ENCODE measurements around the gene UBE2L5. TPM values are rescaled to one million over a fixed set of nuclear protein-coding genes. Genes with fewer than 3 reads are reported as not detected.

Gene UBE2L5
- polyA plus RNA-seq, 3 donors from 2014 or later = not detected

DNA sequence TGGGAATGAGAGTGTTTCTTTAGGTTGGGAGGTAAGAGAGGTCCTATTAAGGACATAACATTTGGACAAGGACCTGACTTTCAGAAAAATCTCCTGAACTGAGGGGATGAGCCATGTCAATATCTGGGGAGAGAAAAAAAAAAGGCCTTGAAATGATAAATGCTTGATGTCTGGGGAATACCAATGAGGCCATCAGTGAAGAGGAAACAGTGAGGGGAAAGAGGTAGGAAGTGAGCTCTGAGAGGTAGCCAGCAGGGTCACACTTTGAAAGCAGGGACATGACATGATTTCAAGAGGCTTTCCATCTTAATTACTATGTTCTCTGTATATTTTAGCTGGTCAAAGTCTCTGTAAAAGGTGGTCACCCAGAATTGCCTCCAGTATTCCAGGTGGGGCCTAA, 9.9 kb upstream of the UBE2L5 start:
- Mint-ChIP-seq H3K27ac (no peak overlapping the region), H3K4me1 (peaks cover 12 to 15% of the 10 kb centered on the region in 2 donors)

DNA sequence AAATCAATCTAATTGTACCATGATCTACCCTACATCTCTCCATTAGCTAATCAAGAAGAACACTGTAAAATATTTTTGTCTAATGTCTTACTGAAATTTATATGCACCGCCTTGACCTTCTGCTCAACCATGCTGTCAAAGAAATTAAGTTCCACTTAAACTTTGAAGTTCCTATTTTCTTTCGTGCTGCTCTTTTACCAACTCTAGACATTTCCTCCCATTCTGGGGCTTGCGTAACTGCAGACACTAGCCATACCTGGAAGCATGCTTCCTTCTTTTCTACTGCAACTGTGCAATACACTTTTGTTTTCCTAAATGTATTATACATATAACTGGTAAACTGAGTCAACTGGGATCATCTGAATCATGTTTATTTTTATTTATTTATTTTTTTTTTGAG, 8.5 kb upstream of the UBE2L5 start:
- peaks cover 2 to 3% of the 10 kb centered on the region in 2 donors for H3K4me1 Mint-ChIP-seq
- H3K36me3 Mint-ChIP-seq = no peaks in the 10 kb centered on the region

More for the DNA sequence above, 9.9 kb upstream of the UBE2L5 start:
- no peaks in the 10 kb centered on the region for H3K9me3 Mint-ChIP-seq
- no peaks in the 10 kb centered on the region for H3K36me3 Mint-ChIP-seq
- H3K4me3 Mint-ChIP-seq = no peak overlapping the region
- H3K27me3 Mint-ChIP-seq (ENCODE audit: low read depth in 3 of 3) = peaks cover 0 to 5% (median 2%) of the 10 kb centered on the region in 3 donors
- DNase-seq = no peak

GRCh38 chr13:30415430-30416030, 6.8 kb upstream of the UBE2L5 start:
- Mint-ChIP-seq H3K4me1 (no peaks in the 10 kb centered on the region), H3K36me3 (no peaks in the 10 kb centered on the region), H3K27ac (no peak overlapping the region), H3K4me3 (no peak overlapping the region), H3K9me3 (no peaks in the 10 kb centered on the region), H3K27me3 (ENCODE audit: low read depth in 3 of 3) (peaks cover 0 to 1% (median 0%) of the 10 kb centered on the region in 3 donors)
- DNase-seq = no peak

More for the DNA sequence above, 8.5 kb upstream of the UBE2L5 start:
- no peak for DNase-seq
- no peak overlapping the region for H3K4me3 Mint-ChIP-seq
- peak overlapping the region in 1 of 6 donors; percentile 40 for H3K27ac Mint-ChIP-seq
- H3K9me3 Mint-ChIP-seq = no peaks in the 10 kb centered on the region
- H3K27me3 Mint-ChIP-seq (ENCODE audit: low read depth in 3 of 3) = peaks cover 0 to 2% (median 0%) of the 10 kb centered on the region in 3 donors

DNA sequence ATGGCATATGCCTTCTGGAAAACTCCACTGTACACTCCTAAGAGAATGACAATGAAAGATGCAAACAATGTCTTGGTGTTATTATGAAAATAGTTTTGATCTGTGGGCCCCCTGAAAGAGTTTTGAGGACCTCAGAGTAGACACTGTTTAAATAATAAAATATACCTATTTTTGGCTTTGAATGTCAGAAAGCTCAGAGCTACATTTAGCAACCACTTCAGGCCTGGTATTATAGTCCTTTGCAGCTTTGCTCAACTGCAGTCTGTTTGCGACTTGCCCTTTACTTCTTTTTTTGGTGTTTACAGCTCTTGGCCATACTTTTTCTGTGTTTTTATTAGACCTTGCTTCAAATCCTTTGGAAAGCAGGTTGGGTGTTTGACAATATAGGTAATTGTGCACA, 5.8 kb upstream of the UBE2L5 start:
- Mint-ChIP-seq H3K36me3 (no peaks in the 10 kb centered on the region), H3K4me3 (no peak overlapping the region), H3K9me3 (no peaks in the 10 kb centered on the region), H3K4me1 (peaks cover 5 to 7% of the 10 kb centered on the region in 2 donors), H3K27me3 (ENCODE audit: low read depth in 3 of 3) (peaks cover 1 to 2% (median 2%) of the 10 kb centered on the region in 3 donors), H3K27ac (no peak overlapping the region)
- DNase-seq = no peak

GRCh38 chr13:30418075-30418716, 4.1 kb upstream of the UBE2L5 start:
- no peak overlapping the region for H3K27ac Mint-ChIP-seq

DNA sequence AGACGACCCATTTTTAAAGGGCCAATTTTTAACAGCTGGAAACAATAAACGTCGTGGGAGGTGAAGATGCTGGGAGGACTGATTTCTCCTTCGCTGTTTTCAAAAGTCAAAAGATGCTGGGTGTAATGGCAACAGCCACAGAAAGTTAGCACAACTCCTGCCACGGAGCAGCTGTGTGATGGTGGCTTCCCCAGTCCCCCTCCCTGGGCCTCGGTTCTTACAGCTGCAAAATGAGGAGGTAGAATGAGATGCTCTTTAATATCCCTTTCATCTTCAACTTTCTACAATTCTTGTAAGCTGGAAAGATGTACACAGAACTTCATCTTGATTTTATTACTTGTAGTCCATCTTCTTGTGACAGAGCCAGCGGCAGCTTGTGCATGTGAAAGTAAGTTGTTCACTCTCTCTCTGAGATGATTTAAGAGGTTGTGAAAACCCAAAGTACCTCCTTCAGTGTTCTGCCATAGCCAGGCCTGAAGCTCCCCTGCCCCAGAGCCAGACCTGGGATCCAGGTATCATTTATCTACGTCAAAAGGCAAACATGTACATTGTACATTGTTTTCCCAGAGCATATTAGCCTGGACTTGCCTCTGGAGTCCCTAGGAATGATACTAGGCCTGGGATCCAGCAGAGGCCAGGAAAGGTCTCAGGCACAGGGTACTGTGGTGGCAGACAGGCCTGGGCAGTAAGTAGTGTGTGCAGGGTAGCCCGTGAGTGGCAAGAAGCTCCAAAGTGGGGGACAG, 3.4 kb upstream of the UBE2L5 start:
- Mint-ChIP-seq H3K4me3 (no peak overlapping the region), H3K4me1 (peaks cover 10 to 16% of the 10 kb centered on the region in 2 donors), H3K9me3 (no peaks in the 10 kb centered on the region)

More at GRCh38 chr13:30418075-30418716, 4.1 kb upstream of the UBE2L5 start:
- H3K27me3 Mint-ChIP-seq (ENCODE audit: low read depth in 3 of 3) = peaks cover 1 to 2% (median 2%) of the 10 kb centered on the region in 3 donors
- no peaks in the 10 kb centered on the region for H3K9me3 Mint-ChIP-seq
- no peak overlapping the region for H3K4me3 Mint-ChIP-seq
- H3K4me1 Mint-ChIP-seq = peaks cover 10 to 16% of the 10 kb centered on the region in 2 donors
- DNase-seq = no peak
- no peaks in the 10 kb centered on the region for H3K36me3 Mint-ChIP-seq

GRCh38 chr13:30421093-30422053, 920 bp upstream of the UBE2L5 start:
- H3K27me3 Mint-ChIP-seq (ENCODE audit: low read depth in 3 of 3) = peaks cover 1 to 2% (median 2%) of the 10 kb centered on the region in 3 donors
- no peaks in the 10 kb centered on the region for H3K36me3 Mint-ChIP-seq
- no peaks in the 10 kb centered on the region for H3K9me3 Mint-ChIP-seq
- H3K4me1 Mint-ChIP-seq = peaks cover 10 to 16% of the 10 kb centered on the region in 2 donors
- peak overlapping the region in 4 of 6 donors; percentile 7 to 79 (median 54) for H3K27ac Mint-ChIP-seq
- DNase-seq = peak; percentile 14 to 24 (median 24)
- H3K4me3 Mint-ChIP-seq = peak overlapping the region; percentile 75 to 85 (median 82)

More for the DNA sequence above, 3.4 kb upstream of the UBE2L5 start:
- Mint-ChIP-seq H3K27me3 (ENCODE audit: low read depth in 3 of 3) (peaks cover 1 to 2% (median 2%) of the 10 kb centered on the region in 3 donors), H3K27ac (no peak overlapping the region), H3K36me3 (no peaks in the 10 kb centered on the region)
- no peak for DNase-seq

DNA sequence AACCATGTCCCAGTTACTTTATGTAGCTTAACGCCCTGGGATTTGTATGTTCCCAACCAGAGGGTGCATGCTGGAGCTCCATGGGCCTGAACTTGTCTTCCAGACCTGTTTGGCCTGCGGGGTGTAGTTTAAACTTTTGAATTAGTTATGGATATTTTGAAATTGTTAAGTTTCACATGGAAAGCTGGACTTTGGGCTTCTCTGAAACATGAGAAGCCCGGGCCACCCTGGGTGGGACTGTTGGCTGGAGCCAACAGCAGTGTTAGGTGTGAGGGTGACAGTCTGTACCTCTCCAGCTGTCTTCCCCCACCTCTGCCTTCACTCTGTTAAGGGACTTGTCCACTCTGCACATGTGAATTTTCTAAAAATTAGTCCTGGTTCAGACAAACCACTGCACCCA, 1.6 kb downstream of the UBE2L5 start:
- H3K9me3 Mint-ChIP-seq = no peaks in the 10 kb centered on the region
- DNase-seq = no peak
- peaks cover 1 to 2% (median 2%) of the 10 kb centered on the region in 3 donors for H3K27me3 Mint-ChIP-seq (ENCODE audit: low read depth in 3 of 3)
- H3K4me3 Mint-ChIP-seq = no peak overlapping the region
- peaks cover 10 to 16% of the 10 kb centered on the region in 2 donors for H3K4me1 Mint-ChIP-seq
- no peak overlapping the region for H3K27ac Mint-ChIP-seq
- no peaks in the 10 kb centered on the region for H3K36me3 Mint-ChIP-seq

- no peak overlapping the region for H3K27ac Mint-ChIP-seq
- DNase-seq = no peak
- H3K9me3 Mint-ChIP-seq = no peaks in the 10 kb centered on the region
- H3K4me1 Mint-ChIP-seq = no peaks in the 10 kb centered on the region
- H3K27me3 Mint-ChIP-seq (ENCODE audit: low read depth in 3 of 3) = no peaks in the 10 kb centered on the region
- no peaks in the 10 kb centered on the region for H3K36me3 Mint-ChIP-seq
- H3K4me3 Mint-ChIP-seq = no peak overlapping the region
Measured at GRCh38 chr13:30429235-30429634, 6.9 kb downstream of the UBE2L5 start.

DNA sequence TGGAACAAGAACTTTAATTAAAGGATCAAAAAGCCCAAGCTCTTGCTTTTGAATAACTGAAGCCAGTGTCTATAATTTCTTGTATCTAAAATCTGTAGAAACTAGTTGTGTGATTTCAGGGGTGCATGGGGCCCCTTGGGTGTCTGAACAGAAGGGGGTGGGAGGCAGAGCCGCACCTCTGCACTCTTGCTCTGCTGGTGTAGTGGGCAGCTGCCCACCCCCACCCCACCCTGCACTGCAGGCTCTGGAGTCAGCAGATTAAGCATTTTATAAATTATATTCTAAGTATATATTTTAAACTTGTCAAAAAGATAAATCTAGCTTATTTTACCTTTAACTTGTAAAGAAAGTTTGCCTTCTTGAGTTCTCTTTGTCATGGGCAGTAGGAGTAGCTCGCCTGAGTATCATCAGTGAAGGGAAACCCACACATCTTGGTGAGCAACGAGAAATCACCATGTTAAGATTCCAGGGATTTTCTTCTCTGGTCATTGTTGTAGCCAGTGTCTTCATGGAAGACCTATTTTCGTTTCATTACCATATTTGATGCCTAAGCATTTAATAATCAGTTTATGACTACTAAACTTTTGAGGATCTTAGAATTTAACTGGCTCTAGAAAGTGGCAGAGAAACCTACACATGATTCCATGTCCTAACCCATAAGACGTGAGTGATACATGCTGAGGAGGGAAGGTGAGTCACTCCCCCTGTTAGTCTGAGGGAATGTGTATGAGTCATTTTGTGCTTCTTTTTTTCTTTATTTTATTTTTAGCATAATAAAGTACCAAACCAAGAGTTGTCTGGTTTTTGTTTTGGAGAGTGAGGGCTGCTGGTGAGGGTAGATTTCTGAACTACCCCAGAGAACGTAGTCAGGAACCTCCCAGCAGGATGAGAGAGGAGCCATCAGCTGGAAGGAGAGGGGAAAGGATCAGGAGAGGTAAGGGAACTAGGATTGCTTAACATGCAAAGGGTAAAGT, 7.7 kb downstream of the UBE2L5 start:
- no peak for DNase-seq
- H3K27me3 Mint-ChIP-seq (ENCODE audit: low read depth in 3 of 3) = peaks cover 0 to 4% (median 0%) of the 10 kb centered on the region in 3 donors
- no peak overlapping the region for H3K27ac Mint-ChIP-seq
- H3K4me1 Mint-ChIP-seq = no peaks in the 10 kb centered on the region
- H3K36me3 Mint-ChIP-seq = no peaks in the 10 kb centered on the region
- no peak overlapping the region for H3K4me3 Mint-ChIP-seq
- H3K9me3 Mint-ChIP-seq = no peaks in the 10 kb centered on the region

GRCh38 chr13:30431269-30431940, 9.1 kb downstream of the UBE2L5 start:
- no peak for DNase-seq
- Mint-ChIP-seq H3K4me3 (no peak overlapping the region), H3K27me3 (ENCODE audit: low read depth in 3 of 3) (peaks cover 0 to 4% (median 0%) of the 10 kb centered on the region in 3 donors)

DNA sequence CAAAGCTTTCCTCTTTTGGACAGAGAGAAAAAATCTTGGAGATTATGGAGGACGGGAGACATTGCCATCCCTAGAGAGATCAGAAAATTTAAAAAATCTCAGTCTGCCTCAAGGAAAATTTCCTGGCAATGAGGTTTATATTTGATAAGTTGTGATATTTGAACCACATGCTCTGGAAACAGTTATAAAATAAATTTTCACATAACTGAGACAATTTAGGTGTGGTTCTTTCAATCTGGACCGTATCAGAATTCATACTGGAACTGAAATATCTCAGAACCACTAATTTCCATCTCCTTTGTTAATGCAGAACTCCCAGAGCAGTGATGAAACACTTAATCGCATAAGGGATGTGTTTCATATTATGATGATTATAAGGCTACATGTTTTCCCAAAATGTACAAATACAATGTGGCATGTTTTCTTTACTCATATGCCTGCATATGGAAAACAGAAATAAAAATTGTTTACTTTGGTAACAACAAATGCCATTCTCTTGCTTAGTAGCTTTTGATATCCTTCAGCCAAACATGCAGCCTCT, 13.7 kb downstream of the UBE2L5 start:
- Mint-ChIP-seq H3K4me3 (no peak overlapping the region), H3K36me3 (no peaks in the 10 kb centered on the region), H3K4me1 (peaks cover 0 to 1% of the 10 kb centered on the region in 2 donors), H3K27me3 (ENCODE audit: low read depth in 3 of 3) (peaks cover 0 to 4% (median 0%) of the 10 kb centered on the region in 3 donors), H3K27ac (no peak overlapping the region), H3K9me3 (no peaks in the 10 kb centered on the region)
- DNase-seq = no peak

More at GRCh38 chr13:30431269-30431940, 9.1 kb downstream of the UBE2L5 start:
- Mint-ChIP-seq H3K9me3 (no peaks in the 10 kb centered on the region), H3K36me3 (no peaks in the 10 kb centered on the region), H3K27ac (no peak overlapping the region), H3K4me1 (no peaks in the 10 kb centered on the region)
